ENCODE data around the gene TSPAN2.
"Not testable (repeated sequence)": the region's sequence is repeated elsewhere in the genome, so short reads cannot be mapped to it uniquely, and the experiment has no call there.

TSPAN2 gene

GRCh38 chr1:115029526-115029925, 59.8 kb downstream of the TSPAN2 start, which contains the start of gene TSHB:
Gene TSHB, plus strand, starts transcription at chr1:115029826. Its CDS starts 3,537 bp downstream, at chr1:115033363.
- no peak for DNase-seq

- no peak for DNase-seq
Measured at GRCh38 chr1:115023593-115023992, 65.7 kb downstream of the TSPAN2 start.

GRCh38 chr1:115021145-115021544, 68.2 kb downstream of the TSPAN2 start:
- DNase-seq: no peak

GRCh38 chr1:115019549-115019948, 69.8 kb downstream of the TSPAN2 start:
- DNase-seq: not testable (repeated sequence)

GRCh38 chr1:115013792-115014191, 75.5 kb downstream of the TSPAN2 start:
- DNase-seq: no peak

- no peak for DNase-seq
Measured at GRCh38 chr1:115012434-115012833, 76.9 kb downstream of the TSPAN2 start.

- DNase-seq: no peak
Measured at GRCh38 chr1:115012006-115012405, 77.3 kb downstream of the TSPAN2 start.

- no peak for DNase-seq
Measured at GRCh38 chr1:115006191-115006590, 83.1 kb downstream of the TSPAN2 start.
